IMR-90 (cell line): ENCODE results near the gene NTRK3. TPM values are rescaled to one million over a fixed set of nuclear protein-coding genes. Genes with fewer than 3 reads are reported as not detected.

Source experiments
- ATAC-seq: fragments of 200-7000 bp; cut with Tn5 transposase; 2 replicates; pipeline ENCODE4 v1.9.1; 2020; ENCODE audit warnings: low read depth, mild to moderate bottlenecking, moderate library complexity
- BruUV-seq: library from RNA; stranded (reverse); fragments of 400-500 nt; replicated peaks from 2 replicates; lab custom pipeline; 2021; lab: Mats Ljungman, UMichigan
- CTCF ChIA-PET: fragments of 300-600 bp; formaldehyde crosslinking; extraction: SDS; loops from one replicate; lab custom pipeline; 2021; ENCODE audit warnings: antibody characterized with exemption; lab: Yijun Ruan, JAX
- POLR2A ChIA-PET: fragments of 300-600 bp; sonication (Branson Sonifier 250); formaldehyde crosslinking; loops from one replicate; lab custom pipeline; 2022; ENCODE audit warnings: antibody characterized with exemption; ENCODE audit not compliant: unreplicated experiment; lab: Charles Lee
- DNase-seq: peaks from one replicate; pipeline ENCODE4 v3.0.0; 2013
- H2AFZ ChIP-seq: replicated peaks from 2 replicates; pipeline ENCODE3; 2013; ENCODE audit warnings: low read length, mild to moderate bottlenecking; ENCODE audit not compliant: poor library complexity
- H2AK5ac ChIP-seq: 2 replicates; pipeline ENCODE4 v1.6.1; 2013; ENCODE audit warnings: low read depth, low read length, inconsistent platforms
- H2AK9ac ChIP-seq: replicated peaks from 2 replicates; pipeline ENCODE3; 2013; ENCODE audit warnings: mild to moderate bottlenecking, low read depth, low read length, moderate library complexity; ENCODE audit not compliant: poor library complexity
- H2BK120ac ChIP-seq: 2 replicates; pipeline ENCODE4 v1.6.1; 2013; ENCODE audit warnings: low read depth, low read length, inconsistent platforms
- H2BK15ac ChIP-seq: 3 replicates; pipeline ENCODE4 v1.6.1; 2013; ENCODE audit warnings: low read depth, low read length, inconsistent platforms
- H2BK20ac ChIP-seq: 2 replicates; pipeline ENCODE4 v1.6.1; 2013; ENCODE audit warnings: low read depth, mild to moderate bottlenecking, inconsistent platforms, low read length, moderate library complexity
- H2BK5ac ChIP-seq: 2 replicates; pipeline ENCODE4 v1.6.1; 2013; ENCODE audit warnings: mild to moderate bottlenecking, low read depth, low read length, inconsistent platforms; ENCODE audit not compliant: poor library complexity, severe bottlenecking
- H3K14ac ChIP-seq: replicated peaks from 2 replicates; pipeline ENCODE4 v1.6.1; 2013; ENCODE audit warnings: low read depth, low read length, inconsistent platforms
- H3K18ac ChIP-seq: 2 replicates; pipeline ENCODE4 v1.6.1; 2013; ENCODE audit warnings: low read depth, low read length, control low read depth
- H3K23ac ChIP-seq: 2 replicates; pipeline ENCODE4 v1.6.1; 2013; ENCODE audit warnings: low read depth, low read length, inconsistent platforms
- H3K27ac ChIP-seq: 2 replicates; pipeline ENCODE4 v1.5.1; 2013; ENCODE audit warnings: mild to moderate bottlenecking, control low read depth, low read length; ENCODE audit not compliant: insufficient read depth
- H3K27me3 ChIP-seq: 2 replicates; pipeline ENCODE4 v1.6.1; 2013; ENCODE audit warnings: low read length; ENCODE audit not compliant: control insufficient read depth, insufficient read depth
- H3K36me3 ChIP-seq: 2 replicates; pipeline ENCODE4 v1.6.1; 2013; ENCODE audit warnings: low read length, mixed read lengths; ENCODE audit not compliant: control insufficient read depth, insufficient read depth
- H3K4ac ChIP-seq: 2 replicates; pipeline ENCODE4 v1.6.1; 2013; ENCODE audit warnings: low read depth, low read length, inconsistent platforms
- H3K4me1 ChIP-seq: 2 replicates; pipeline ENCODE4 v1.6.1; 2013; ENCODE audit warnings: low read length, mixed read lengths; ENCODE audit not compliant: control insufficient read depth, insufficient read depth
- H3K4me2 ChIP-seq: 2 replicates; pipeline ENCODE4 v1.6.1; 2013; ENCODE audit warnings: low read depth, mild to moderate bottlenecking, control low read depth, low read length, moderate library complexity
- H3K4me3 ChIP-seq: 2 replicates; pipeline ENCODE4 v1.5.1; 2013; ENCODE audit warnings: low read depth, mild to moderate bottlenecking, control low read depth, low read length, moderate library complexity; ENCODE audit not compliant: insufficient read depth
- H3K56ac ChIP-seq: 2 replicates; pipeline ENCODE4 v1.6.1; 2013; ENCODE audit warnings: low read length, inconsistent platforms; ENCODE audit not compliant: insufficient read depth; ENCODE audit errors: extremely low read depth
- H3K79me1 ChIP-seq, 2 experiments: 2 replicates each; pipeline ENCODE4 v1.6.1; 2013; ENCODE audit warnings: low read length in 2 of 2, inconsistent platforms in 1 of 2, low read depth in 1 of 2
- H3K9ac ChIP-seq: 2 replicates; pipeline ENCODE4 v1.6.1; 2013; ENCODE audit warnings: low read depth, low read length, control low read depth
- H3K9me1 ChIP-seq: 2 replicates; pipeline ENCODE4 v1.6.1; 2013; ENCODE audit warnings: low read length, inconsistent platforms; ENCODE audit not compliant: insufficient read depth
- H3K9me3 ChIP-seq: 2 replicates; pipeline ENCODE4 v1.6.1; 2013; ENCODE audit warnings: low read length; ENCODE audit not compliant: control insufficient read depth, insufficient read depth
- H4K20me1 ChIP-seq: 2 replicates; pipeline ENCODE4 v1.6.1; 2013; ENCODE audit warnings: low read length, inconsistent platforms; ENCODE audit not compliant: insufficient read depth
- H4K5ac ChIP-seq: 2 replicates; pipeline ENCODE4 v1.6.1; 2013; ENCODE audit warnings: mild to moderate bottlenecking, low read depth, low read length, control low read depth
- H4K8ac ChIP-seq, 2 experiments: 2 replicates each; pipeline ENCODE4 v1.6.1; 2013; ENCODE audit warnings: low read depth in 2 of 2, low read length in 2 of 2, control low read depth in 1 of 2, inconsistent platforms in 1 of 2
- H4K91ac ChIP-seq: 2 replicates; pipeline ENCODE4 v1.6.1; 2013; ENCODE audit warnings: low read depth, low read length, inconsistent platforms; ENCODE audit not compliant: insufficient read depth
- CEBPB ChIP-seq: IDR thresholded peaks from 2 replicates; pipeline ENCODE4 v1.6.1; 2012; ENCODE audit warnings: low read depth, low read length, improper control_type of control experiment
- CHD1 ChIP-seq: IDR thresholded peaks from 2 replicates; pipeline ENCODE4 v1.6.1; 2012; ENCODE audit warnings: low read depth, low read length, improper control_type of control experiment
- MAFK ChIP-seq: IDR thresholded peaks from 2 replicates; pipeline ENCODE4 v1.6.1; 2012; ENCODE audit warnings: low read depth, low read length, improper control_type of control experiment
- MAZ ChIP-seq: IDR thresholded peaks from 2 replicates; pipeline ENCODE4 v1.6.1; 2012; ENCODE audit warnings: low read depth, mild to moderate bottlenecking, low read length, improper control_type of control experiment, moderate library complexity, borderline replicate concordance
- NFE2L2 ChIP-seq: fragments of 150-350 bp; IDR thresholded peaks from 2 replicates; pipeline ENCODE4 v1.6.1; 2016; ENCODE audit warnings: low read depth, mild to moderate bottlenecking, low read length
- POLR2A ChIP-seq: IDR thresholded peaks from 2 replicates; pipeline ENCODE4 v1.6.1; 2012; ENCODE audit warnings: mild to moderate bottlenecking, low read depth, low read length
- RAD21 ChIP-seq: IDR thresholded peaks from 2 replicates; pipeline ENCODE4 v1.6.1; 2012; ENCODE audit warnings: low read length, improper control_type of control experiment
- RCOR1 ChIP-seq: IDR thresholded peaks from 2 replicates; pipeline ENCODE4 v1.6.1; 2012; ENCODE audit warnings: mild to moderate bottlenecking, low read length, improper control_type of control experiment; ENCODE audit not compliant: insufficient replicate concordance
- RFX5 ChIP-seq: IDR thresholded peaks from 2 replicates; pipeline ENCODE4 v1.8.0; 2012; ENCODE audit warnings: low read depth, mild to moderate bottlenecking, low read length, moderate library complexity
- SMC3 ChIP-seq: fragments of 150-350 bp; IDR thresholded peaks from 2 replicates; pipeline ENCODE4 v1.6.1; 2016; ENCODE audit warnings: low read depth, mild to moderate bottlenecking, antibody characterized with exemption, low read length, moderate library complexity
- WGBS, 2 experiments: methylation state at CpG; one replicate each; pipeline versions ENCODE4 v1.1.5 to v1.1.7; 2013; ENCODE audit warnings: missing lambda C conversion rate in 2 of 2; ENCODE audit not compliant: insufficient read length in 1 of 2; ENCODE audit errors: extremely low coverage in 2 of 2; 5-methylcytosine and 5-hydroxymethylcytosine counted together
- dilution Hi-C: fragments of 300-500 bp; cut with HindIII; formaldehyde crosslinking; loops from one replicate; pipeline ENCODE4 v1.14.3; 2018; ENCODE audit warnings: low sequenced_read_pairs; ENCODE audit not compliant: unreplicated experiment
- in situ Hi-C: fragments of 300-500 bp; cut with MboI; formaldehyde crosslinking; loops from 3 replicates; pipeline ENCODE4 v1.14.3; 2019; ENCODE audit warnings: low sequenced_read_pairs, inconsistent platforms, mixed read lengths
- intact Hi-C: fragments of 100-400 bp; cut with micrococcal nuclease; formaldehyde crosslinking; loops from 2 replicates; pipeline ENCODE4 v1.10.0; 2022
- polyA plus RNA-seq, 3 experiments: library from polyadenylated mRNA; depleted of rRNA; stranded (reverse); fragments of >200 nt; gene quantifications; 2 replicates each; pipeline ENCODE4 v1.2.3, GENCODE V29; 2012; ENCODE audit warnings: low replicate concordance in 1 of 3
- total RNA-seq: library from RNA; depleted of rRNA; stranded (reverse); fragments of >200 nt; gene quantifications from 2 replicates; pipeline ENCODE4 v1.2.3, GENCODE V29; 2012

NTRK3 gene
- total and polyA plus RNA-seq, 2 of the 4 experiments (the other 2 are of a cell fraction): under 0.01 to 0.15 TPM

DNA sequence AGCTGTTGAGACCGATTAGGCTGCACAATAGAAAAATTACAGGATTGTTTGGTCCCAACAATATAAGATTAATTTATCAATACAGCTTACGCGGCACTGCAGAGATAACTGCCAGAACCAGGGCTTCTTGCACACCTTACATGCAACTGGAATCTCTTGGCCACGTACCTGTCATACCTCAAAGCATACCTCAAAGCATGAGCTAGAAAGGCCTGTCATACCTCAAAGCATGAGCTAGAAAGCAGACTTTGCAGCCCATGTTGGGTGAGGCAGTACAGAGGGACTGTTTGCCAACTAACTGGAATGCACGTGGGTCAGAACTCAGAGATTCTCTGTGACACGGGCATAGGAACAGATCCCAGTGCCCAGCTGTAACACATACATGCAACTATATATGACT, 34.7 kb downstream of the NTRK3 start:
- H2AK5ac ChIP-seq: no peak overlapping the region
- no peak overlapping the region for H3K4ac ChIP-seq
- no peaks in the 10 kb centered on the region for H3K9me1 ChIP-seq
- no peak overlapping the region for H3K14ac ChIP-seq
- no peak overlapping the region for H3K23ac ChIP-seq
- TF ChIP-seq POLR2A (no peak), MAFK (no peak), RAD21 (no peak), CHD1 (no peak), RFX5 (no peak), SMC3 (no peak), MAZ (no peak), NFE2L2 (no peak), CEBPB (no peak), RCOR1 (no peak)
- POLR2A ChIA-PET: interaction anchor here (0.7 kb wide), 1 partner anchor 807 kb away, joined by 4 read pairs; no protein-coding TSS in a partner anchor
- BruUV-seq: no TSS peak
- no peaks in the 10 kb centered on the region for H4K20me1 ChIP-seq
- no peak overlapping the region for H3K9ac ChIP-seq
- dilution Hi-C loops (no loop called here), in situ Hi-C loops (no loop called here), intact Hi-C loops (no loop called here)
- no peak overlapping the region for H3K27ac ChIP-seq
- no peak overlapping the region for H4K8ac ChIP-seq
- no peak overlapping the region for H3K4me2 ChIP-seq
- CTCF ChIA-PET: interaction anchor here (0.6 kb wide), 1 partner anchor 9 kb away, joined by 3 read pairs; no protein-coding TSS in a partner anchor
- H3K4me1 ChIP-seq: no peaks in the 10 kb centered on the region
- no peak overlapping the region for H2BK20ac ChIP-seq
- H3K56ac ChIP-seq: no peak overlapping the region
- no peak overlapping the region for H2BK120ac ChIP-seq
- H2AK9ac ChIP-seq: no peak overlapping the region
- H3K18ac ChIP-seq: no peak overlapping the region
- DNase-seq (no peak), ATAC-seq (no peak)
- peaks cover 5% of the 10 kb centered on the region; the same call in 1 of the 2 replicates for H3K9me3 ChIP-seq
- WGBS, 2 experiments: no CpG with 5 or more reads among the region's 6 CpGs
- no peaks in the 10 kb centered on the region for H3K79me1 ChIP-seq
- no peak overlapping the region for H2BK5ac ChIP-seq
- no peaks in the 10 kb centered on the region for H3K27me3 ChIP-seq
- no peak overlapping the region for H4K91ac ChIP-seq
- H3K36me3 ChIP-seq: no peaks in the 10 kb centered on the region
- no peak overlapping the region for H3K4me3 ChIP-seq
- no peak overlapping the region for H2AFZ ChIP-seq
- no peak overlapping the region for H2BK15ac ChIP-seq
- no peak overlapping the region for H4K5ac ChIP-seq
